HG02571 (cell line): ENCODE measurements around the gene PDE4D.
"Not testable (repeated sequence)": the region's sequence is repeated elsewhere in the genome, so short reads cannot be mapped to it uniquely, and the experiment has no call there.

Source experiments
- ATAC-seq: cut with Tn5 transposase; IDR thresholded peaks from one replicate; pipeline ENCODE4 v1.9.1; 2021; ENCODE audit warnings: mild to moderate bottlenecking, moderate library complexity; ENCODE audit not compliant: unreplicated experiment

The PDE4D gene

GRCh38 chr5:59069438-59070079 lies 824.0 kb downstream of the PDE4D start:
- no peak for ATAC-seq

GRCh38 chr5:59067956-59068656 lies 825.4 kb downstream of the PDE4D start:
- no peak for ATAC-seq

GRCh38 chr5:59066367-59067163 lies 827.0 kb downstream of the PDE4D start:
- ATAC-seq = no peak

GRCh38 chr5:59065554-59065953 lies 828.0 kb downstream of the PDE4D start:
- ATAC-seq = no peak

- ATAC-seq = no peak
Observed at GRCh38 chr5:59064293-59064692, 829.2 kb downstream of the PDE4D start.

- no peak for ATAC-seq
Observed at GRCh38 chr5:59062986-59063683, 830.4 kb downstream of the PDE4D start.

- ATAC-seq = no peak
Observed at GRCh38 chr5:59061377-59061776, 832.1 kb downstream of the PDE4D start.

- no peak for ATAC-seq
Observed at GRCh38 chr5:59058969-59059687, 834.4 kb downstream of the PDE4D start.

- no peak for ATAC-seq
Observed at GRCh38 chr5:59058237-59058636, 835.3 kb downstream of the PDE4D start.

GRCh38 chr5:59056599-59056998 lies 836.9 kb downstream of the PDE4D start:
- ATAC-seq = not testable (repeated sequence)

- no peak for ATAC-seq
Observed at GRCh38 chr5:59055745-59056448, 837.6 kb downstream of the PDE4D start.

GRCh38 chr5:59054963-59055528 lies 838.5 kb downstream of the PDE4D start:
- no peak for ATAC-seq

- no peak for ATAC-seq
Observed at GRCh38 chr5:59051951-59052350, 841.6 kb downstream of the PDE4D start.

GRCh38 chr5:59049095-59049494 lies 844.4 kb downstream of the PDE4D start:
- ATAC-seq = no peak

- ATAC-seq = no peak
Observed at GRCh38 chr5:59042201-59043055, 851.1 kb downstream of the PDE4D start.

- no peak for ATAC-seq
Observed at GRCh38 chr5:59041355-59041754, 852.2 kb downstream of the PDE4D start.

- no peak for ATAC-seq
Observed at GRCh38 chr5:59040804-59041201, 852.7 kb downstream of the PDE4D start.

GRCh38 chr5:59040024-59040803 lies 853.3 kb downstream of the PDE4D start:
- ATAC-seq = no peak
